GM23338 (cell line): ENCODE data around the gene ALDOA. TPM values are rescaled to one million over a fixed set of nuclear protein-coding genes. Genes with fewer than 3 reads are reported as not detected.

Experiments used
- ATAC-seq: fragments of 200-7000 bp; cut with Tn5 transposase; 3 replicates; pipeline ENCODE4 v1.9.1; 2020
- DNase-seq: peaks from one replicate; pipeline ENCODE4 v3.0.0-alpha.2; 2015; ENCODE audit warnings: low spot score
- H2AFZ ChIP-seq: fragments of 200-600 bp; sonication (generic); 2 replicates; pipeline ENCODE4 v1.8.0; 2016; ENCODE audit warnings: antibody characterized with exemption, mild to moderate bottlenecking, moderate library complexity
- H3F3A ChIP-seq: fragments of 200-600 bp; sonication (generic); replicated peaks from 2 replicates; pipeline ENCODE4 v1.8.0; 2017; ENCODE audit warnings: antibody characterized with exemption, mixed run types, low read depth
- H3K27ac ChIP-seq: fragments of 200-600 bp; sonication (generic); 2 replicates; pipeline ENCODE4 v1.6.1; 2016; ENCODE audit warnings: low read depth
- H3K27me3 ChIP-seq: fragments of 200-600 bp; sonication (generic); 2 replicates; pipeline ENCODE4 v1.8.0; 2016; ENCODE audit warnings: mild to moderate bottlenecking, mixed run types, moderate library complexity; ENCODE audit not compliant: insufficient read depth
- H3K36me3 ChIP-seq: fragments of 200-600 bp; sonication (generic); 2 replicates; pipeline ENCODE4 v1.8.0; 2016; ENCODE audit warnings: mild to moderate bottlenecking; ENCODE audit not compliant: insufficient read depth
- H3K4me1 ChIP-seq: fragments of 200-600 bp; sonication (generic); 2 replicates; pipeline ENCODE4 v1.8.0; 2016; ENCODE audit warnings: mild to moderate bottlenecking, moderate library complexity; ENCODE audit not compliant: insufficient read depth
- H3K4me2 ChIP-seq: fragments of 200-600 bp; sonication (generic); 2 replicates; pipeline ENCODE4 v1.7.1; 2017; ENCODE audit warnings: mixed run types
- H3K4me3 ChIP-seq: fragments of 200-600 bp; sonication (generic); 2 replicates; pipeline ENCODE4 v1.6.1; 2016; ENCODE audit warnings: mixed run types
- H3K79me2 ChIP-seq: fragments of 200-600 bp; sonication (generic); replicated peaks from 2 replicates; pipeline ENCODE4 v1.8.0; 2017; ENCODE audit warnings: mild to moderate bottlenecking; ENCODE audit not compliant: insufficient read depth
- H3K9me2 ChIP-seq: fragments of 200-600 bp; sonication (generic); 2 replicates; pipeline ENCODE4 v1.8.0; 2017; ENCODE audit not compliant: insufficient read depth
- H4K20me1 ChIP-seq: fragments of 200-600 bp; sonication (generic); replicated peaks from 2 replicates; pipeline ENCODE4 v1.8.0; 2017; ENCODE audit warnings: mild to moderate bottlenecking; ENCODE audit not compliant: insufficient read depth
- H3K27ac Mint-ChIP-seq: 2 replicates; pipeline ENCODE4 v1.8.0; 2020; ENCODE audit warnings: inconsistent platforms, mild to moderate bottlenecking, moderate library complexity, mixed read lengths
- H3K27me3 Mint-ChIP-seq: 3 replicates; pipeline ENCODE4 v1.8.0; 2022; ENCODE audit warnings: low read depth, mild to moderate bottlenecking, moderate library complexity, mixed read lengths, inconsistent platforms; ENCODE audit not compliant: insufficient read depth, poor library complexity
- H3K36me3 Mint-ChIP-seq: 3 replicates; pipeline ENCODE4 v1.8.0; 2021; ENCODE audit warnings: low read depth, mild to moderate bottlenecking, inconsistent platforms, moderate library complexity, mixed read lengths
- H3K4me1 Mint-ChIP-seq: 3 replicates; pipeline ENCODE4 v1.8.0; 2020; ENCODE audit warnings: mild to moderate bottlenecking, inconsistent platforms, mixed read lengths
- H3K4me3 Mint-ChIP-seq: 3 replicates; pipeline ENCODE4 v1.8.0; 2021; ENCODE audit warnings: moderate library complexity, mild to moderate bottlenecking, inconsistent platforms, mixed read lengths
- H3K9me3 Mint-ChIP-seq: 3 replicates; pipeline ENCODE4 v1.8.0; 2020; ENCODE audit warnings: moderate library complexity, mild to moderate bottlenecking, inconsistent platforms, mixed read lengths
- CREB1 ChIP-seq: fragments of 250-450 bp; sonication (Bioruptor Pico); IDR thresholded peaks from 2 replicates; pipeline ENCODE4 v1.5.0; 2020; ENCODE audit warnings: low read depth, mild to moderate bottlenecking, moderate library complexity
- EZH2 ChIP-seq: fragments of 200-600 bp; sonication (generic); IDR thresholded peaks from one replicate; pipeline ENCODE4 v1.8.0; 2017; ENCODE audit warnings: antibody characterized with exemption, mild to moderate bottlenecking, low read depth; ENCODE audit not compliant: unreplicated experiment
- EZH2phosphoT487 ChIP-seq: fragments of 200-600 bp; sonication (generic); IDR thresholded peaks from one replicate; pipeline ENCODE4 v1.8.1; 2018; ENCODE audit warnings: antibody characterized with exemption; ENCODE audit not compliant: unreplicated experiment
- JUNB ChIP-seq: IDR thresholded peaks from one replicate; pipeline ENCODE4 v1.6.1; 2016; ENCODE audit warnings: antibody characterized with exemption; ENCODE audit not compliant: unreplicated experiment
- NANOG ChIP-seq: IDR thresholded peaks from 2 replicates; pipeline ENCODE4 v1.6.1; 2016; ENCODE audit warnings: antibody characterized with exemption, borderline replicate concordance
- POLR2AphosphoS5 ChIP-seq: IDR thresholded peaks from 2 replicates; pipeline ENCODE4 v1.6.1; 2016; ENCODE audit warnings: antibody characterized with exemption, low read depth
- STAT1 ChIP-seq: IDR thresholded peaks from one replicate; pipeline ENCODE4 v1.6.1; 2016; ENCODE audit warnings: antibody characterized with exemption; ENCODE audit not compliant: unreplicated experiment
- ZNF114 ChIP-seq: fragments of 250-450 bp; sonication (Bioruptor Pico); IDR thresholded peaks from 2 replicates; pipeline ENCODE4 v1.5.0; 2020; ENCODE audit warnings: mild to moderate bottlenecking, moderate library complexity
- ZNF331 ChIP-seq: fragments of 250-450 bp; sonication (Bioruptor Pico); IDR thresholded peaks from 2 replicates; pipeline ENCODE4 v1.5.0; 2020; ENCODE audit warnings: low read depth, mild to moderate bottlenecking, moderate library complexity
- polyA plus RNA-seq: library from polyadenylated mRNA; unstranded; fragments of >200 nt; fragmentation: Nextera tagmentation; extraction: Ambion mirVana; gene quantifications from 2 replicates; pipeline ENCODE4 v1.2.1, GENCODE V29; 2016
- total RNA-seq: library from RNA; depleted of rRNA; stranded (reverse); fragments of >200 nt; shearing (Covaris generic); gene quantifications from 2 replicates; pipeline ENCODE4 v1.2.3, GENCODE V29; 2014
- TF ChIP-seq, protein P1 (sequence below): IDR thresholded peaks from 2 replicates; pipeline ENCODE4 v1.6.1; 2016; ENCODE audit warnings: antibody characterized with exemption
- TF ChIP-seq, protein P2 (sequence below), 2 experiments: fragments of 200-600 bp in 1 of 2; sonication (generic) in 1 of 2; conservative IDR thresholded peaks; 2 replicates each; pipeline versions ENCODE4 v1.5.1 to v1.6.1; 2016 to 2017; ENCODE audit warnings: antibody characterized with exemption in 2 of 2, low read depth in 2 of 2, mild to moderate bottlenecking in 2 of 2, moderate library complexity in 1 of 2

ALDOA gene
- total and polyA plus RNA-seq, 2 experiments from 2014 or later = 1,054 to 1,306 TPM

GRCh38 chr16:30091474-30092372, 26.2 kb downstream of the ALDOA start, which contains the start of gene TBX6:
TSS of gene TBX6 (minus strand) at chr16:30091924. CDS start at chr16:30091193, 731 bp downstream.
- H3F3A ChIP-seq = peaks cover 32% of the 10 kb centered on the region
- H3K27ac ChIP-seq = peak within 1 kb of the TSS; percentile 80; the same call in 1 of the 2 replicates
- 0 out of 2 replicates have a peak, but pooled peaks cover 8% of the 10 kb centered on the region for H3K79me2 ChIP-seq
- H3K36me3 ChIP-seq = no peaks in the 10 kb centered on the region; the same call in 1 of the 2 replicates
- ATAC-seq (peak; percentile 77), DNase-seq (peak; percentile 97)
- H3K27ac Mint-ChIP-seq = peak within 1 kb of the TSS; percentile 94
- TF ChIP-seq ZNF114 (CRISPR knock-in tag) (no peak), NANOG (no peak), ZNF331 (CRISPR knock-in tag) (no peak), JUNB (no peak), POLR2AphosphoS5 (no peak; the same call in 1 of the 2 replicates), EZH2 (no peak), STAT1 (no peak), EZH2phosphoT487 (no peak), CREB1 (CRISPR knock-in tag) (peak; percentile 62)
- TF ChIP-seq, protein P1, sequence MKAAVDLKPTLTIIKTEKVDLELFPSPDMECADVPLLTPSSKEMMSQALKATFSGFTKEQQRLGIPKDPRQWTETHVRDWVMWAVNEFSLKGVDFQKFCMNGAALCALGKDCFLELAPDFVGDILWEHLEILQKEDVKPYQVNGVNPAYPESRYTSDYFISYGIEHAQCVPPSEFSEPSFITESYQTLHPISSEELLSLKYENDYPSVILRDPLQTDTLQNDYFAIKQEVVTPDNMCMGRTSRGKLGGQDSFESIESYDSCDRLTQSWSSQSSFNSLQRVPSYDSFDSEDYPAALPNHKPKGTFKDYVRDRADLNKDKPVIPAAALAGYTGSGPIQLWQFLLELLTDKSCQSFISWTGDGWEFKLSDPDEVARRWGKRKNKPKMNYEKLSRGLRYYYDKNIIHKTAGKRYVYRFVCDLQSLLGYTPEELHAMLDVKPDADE = peak; percentile 96
- TF ChIP-seq, protein P2, sequence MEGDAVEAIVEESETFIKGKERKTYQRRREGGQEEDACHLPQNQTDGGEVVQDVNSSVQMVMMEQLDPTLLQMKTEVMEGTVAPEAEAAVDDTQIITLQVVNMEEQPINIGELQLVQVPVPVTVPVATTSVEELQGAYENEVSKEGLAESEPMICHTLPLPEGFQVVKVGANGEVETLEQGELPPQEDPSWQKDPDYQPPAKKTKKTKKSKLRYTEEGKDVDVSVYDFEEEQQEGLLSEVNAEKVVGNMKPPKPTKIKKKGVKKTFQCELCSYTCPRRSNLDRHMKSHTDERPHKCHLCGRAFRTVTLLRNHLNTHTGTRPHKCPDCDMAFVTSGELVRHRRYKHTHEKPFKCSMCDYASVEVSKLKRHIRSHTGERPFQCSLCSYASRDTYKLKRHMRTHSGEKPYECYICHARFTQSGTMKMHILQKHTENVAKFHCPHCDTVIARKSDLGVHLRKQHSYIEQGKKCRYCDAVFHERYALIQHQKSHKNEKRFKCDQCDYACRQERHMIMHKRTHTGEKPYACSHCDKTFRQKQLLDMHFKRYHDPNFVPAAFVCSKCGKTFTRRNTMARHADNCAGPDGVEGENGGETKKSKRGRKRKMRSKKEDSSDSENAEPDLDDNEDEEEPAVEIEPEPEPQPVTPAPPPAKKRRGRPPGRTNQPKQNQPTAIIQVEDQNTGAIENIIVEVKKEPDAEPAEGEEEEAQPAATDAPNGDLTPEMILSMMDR (conservative IDR thresholded peaks at IDR 0.05; ENCODE audit: low read depth in 2 of 2) = peak in 1 of 2 experiments; percentile 80; a peak in 2 of 4 replicates
- H3K9me3 Mint-ChIP-seq = peaks cover 5% of the 10 kb centered on the region
- peaks cover 29% of the 10 kb centered on the region for H3K36me3 Mint-ChIP-seq
- peak within 1 kb of the TSS; percentile 97 for H2AFZ ChIP-seq
- H3K27me3 ChIP-seq = 0 out of 2 replicates have a peak, but pooled peaks cover 3% of the 10 kb centered on the region
- peaks cover 23% of the 10 kb centered on the region for H3K27me3 Mint-ChIP-seq
- peak within 1 kb of the TSS; percentile 92 for H3K4me3 ChIP-seq
- peak within 1 kb of the TSS; percentile 88 for H3K4me3 Mint-ChIP-seq
- no peaks in the 10 kb centered on the region for H3K9me2 ChIP-seq
- no peaks in the 10 kb centered on the region; the same call in 1 of the 2 replicates for H4K20me1 ChIP-seq
- H3K4me2 ChIP-seq = peak within 1 kb of the TSS; percentile 99
- H3K4me1 Mint-ChIP-seq = peaks cover 20% of the 10 kb centered on the region
- H3K4me1 ChIP-seq = peaks cover 14% of the 10 kb centered on the region
